Measurements from ENCODE around the gene SLC6A19. TPM values are rescaled to one million over a fixed set of nuclear protein-coding genes. Genes with fewer than 3 reads are reported as not detected.

Gene SLC6A19
- polyA plus RNA-seq, 3 donors: not detected

DNA sequence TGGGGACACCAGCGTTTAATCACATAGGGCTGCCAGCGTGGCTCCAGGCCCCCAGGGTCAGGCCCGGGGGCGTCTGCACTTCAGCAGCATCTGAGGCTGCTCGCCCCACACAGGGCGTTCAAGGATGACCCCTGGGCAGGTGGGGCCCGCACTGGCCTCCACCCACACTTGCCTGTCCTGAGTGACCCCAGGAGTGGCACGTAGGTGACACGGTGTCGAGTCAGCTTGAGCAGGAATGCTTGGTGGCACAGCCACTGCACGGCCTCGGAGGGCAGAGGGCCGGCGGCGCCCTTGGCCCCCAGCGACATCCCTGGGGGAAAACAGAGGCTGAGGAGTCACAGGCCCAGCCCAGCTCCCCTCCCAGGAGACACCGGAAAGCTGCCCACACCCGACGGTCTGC, 52.8 kb downstream of the SLC6A19 start:
- DNase-seq: no peak
- Histone ChIP-seq H4K20me1 (ENCODE audit: insufficient read depth, low read length) (no peaks in the 10 kb centered on the region), H3K27me3 (ENCODE audit: control insufficient read depth in 2 of 2, insufficient read depth in 2 of 2, low read length in 2 of 2) (no peaks in the 10 kb centered on the region), H3K27ac (ENCODE audit: low read depth in 1 of 2, low read length in 2 of 2) (no peak overlapping the region), H3K4me2 (replicated peaks; ENCODE audit: extremely low read depth, low read length, poor library complexity, severe bottlenecking) (no peak overlapping the region), H2AFZ (ENCODE audit: insufficient read depth, low read depth, low read length, poor library complexity, severe bottlenecking) (no peak overlapping the region), H3K9me3 (replicated peaks in 1 of 2; ENCODE audit: control insufficient read depth in 1 of 2, insufficient read depth in 1 of 2, low read length in 2 of 2) (no peaks in the 10 kb centered on the region), H3K79me2 (ENCODE audit: insufficient read depth, low read length) (no peaks in the 10 kb centered on the region), H3K4me1 (ENCODE audit: control insufficient read depth in 1 of 2, insufficient read depth in 2 of 2, low read length in 2 of 2) (no peaks in the 10 kb centered on the region), H3K9ac (ENCODE audit: insufficient read depth, low read length, poor library complexity, severe bottlenecking) (no peak overlapping the region), H3K36me3 (replicated peaks in 1 of 2; ENCODE audit: control insufficient read depth in 1 of 2, insufficient read depth in 2 of 2, low read length in 2 of 2) (no peaks in the 10 kb centered on the region), H3K4me3 (replicated peaks in 1 of 3; ENCODE audit: low read depth in 2 of 3, low read length in 3 of 3) (no peak overlapping the region)
- 94% methylated on average over 19 of the region's 19 CpGs for WGBS (ENCODE audit: insufficient coverage)
- TF ChIP-seq, protein P1, sequence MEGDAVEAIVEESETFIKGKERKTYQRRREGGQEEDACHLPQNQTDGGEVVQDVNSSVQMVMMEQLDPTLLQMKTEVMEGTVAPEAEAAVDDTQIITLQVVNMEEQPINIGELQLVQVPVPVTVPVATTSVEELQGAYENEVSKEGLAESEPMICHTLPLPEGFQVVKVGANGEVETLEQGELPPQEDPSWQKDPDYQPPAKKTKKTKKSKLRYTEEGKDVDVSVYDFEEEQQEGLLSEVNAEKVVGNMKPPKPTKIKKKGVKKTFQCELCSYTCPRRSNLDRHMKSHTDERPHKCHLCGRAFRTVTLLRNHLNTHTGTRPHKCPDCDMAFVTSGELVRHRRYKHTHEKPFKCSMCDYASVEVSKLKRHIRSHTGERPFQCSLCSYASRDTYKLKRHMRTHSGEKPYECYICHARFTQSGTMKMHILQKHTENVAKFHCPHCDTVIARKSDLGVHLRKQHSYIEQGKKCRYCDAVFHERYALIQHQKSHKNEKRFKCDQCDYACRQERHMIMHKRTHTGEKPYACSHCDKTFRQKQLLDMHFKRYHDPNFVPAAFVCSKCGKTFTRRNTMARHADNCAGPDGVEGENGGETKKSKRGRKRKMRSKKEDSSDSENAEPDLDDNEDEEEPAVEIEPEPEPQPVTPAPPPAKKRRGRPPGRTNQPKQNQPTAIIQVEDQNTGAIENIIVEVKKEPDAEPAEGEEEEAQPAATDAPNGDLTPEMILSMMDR (IDR thresholded peaks at IDR 0.05): no peak
- intact Hi-C loops (cut with micrococcal nuclease): no loop called here
- no peaks in the 10 kb centered on the region for H3K36me3 Mint-ChIP-seq
- peaks cover 0 to 7% (median 5%) of the 10 kb centered on the region in 3 donors for H3K27me3 Mint-ChIP-seq (ENCODE audit: low read depth in 3 of 3)
- no peaks in the 10 kb centered on the region for H3K9me3 Mint-ChIP-seq
- H3K27ac Mint-ChIP-seq: no peak overlapping the region
- no peak overlapping the region for H3K4me3 Mint-ChIP-seq
- no peaks in the 10 kb centered on the region for H3K4me1 Mint-ChIP-seq

DNA sequence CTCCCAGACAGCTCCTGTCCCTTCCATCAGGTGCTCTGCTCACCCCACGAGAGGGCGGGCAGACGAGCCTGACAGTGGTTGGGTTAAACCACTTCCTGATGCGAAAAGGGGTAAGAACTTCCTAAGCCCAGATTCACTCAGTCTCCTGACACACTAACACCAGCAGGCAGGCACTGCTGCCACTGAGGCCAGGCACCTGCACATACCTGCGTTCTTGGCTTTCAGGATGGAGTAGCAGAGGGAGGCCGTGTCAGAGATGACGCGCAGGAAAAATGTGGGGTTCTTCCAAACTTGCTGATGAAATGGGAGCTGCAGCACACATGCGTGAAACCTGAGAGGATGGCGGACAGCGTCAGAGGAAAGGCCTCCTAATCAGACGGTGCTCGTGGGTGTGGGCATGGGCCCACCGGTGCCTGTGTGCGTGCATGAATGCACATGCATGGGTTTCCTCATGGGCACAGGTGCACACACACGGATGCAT, 53.7 kb downstream of the SLC6A19 start:
- Histone ChIP-seq H2AFZ (ENCODE audit: insufficient read depth, low read depth, low read length, poor library complexity, severe bottlenecking) (no peak overlapping the region), H3K27ac (ENCODE audit: low read depth in 1 of 2, low read length in 2 of 2) (no peak overlapping the region), H4K20me1 (ENCODE audit: insufficient read depth, low read length) (no peaks in the 10 kb centered on the region), H3K9me3 (replicated peaks in 1 of 2; ENCODE audit: control insufficient read depth in 1 of 2, insufficient read depth in 1 of 2, low read length in 2 of 2) (no peaks in the 10 kb centered on the region), H3K4me3 (replicated peaks in 1 of 3; ENCODE audit: low read depth in 2 of 3, low read length in 3 of 3) (no peak overlapping the region), H3K4me2 (replicated peaks; ENCODE audit: extremely low read depth, low read length, poor library complexity, severe bottlenecking) (no peak overlapping the region), H3K79me2 (ENCODE audit: insufficient read depth, low read length) (no peaks in the 10 kb centered on the region), H3K9ac (ENCODE audit: insufficient read depth, low read length, poor library complexity, severe bottlenecking) (no peak overlapping the region), H3K27me3 (ENCODE audit: control insufficient read depth in 2 of 2, insufficient read depth in 2 of 2, low read length in 2 of 2) (no peaks in the 10 kb centered on the region), H3K4me1 (ENCODE audit: control insufficient read depth in 1 of 2, insufficient read depth in 2 of 2, low read length in 2 of 2) (no peaks in the 10 kb centered on the region), H3K36me3 (replicated peaks in 1 of 2; ENCODE audit: control insufficient read depth in 1 of 2, insufficient read depth in 2 of 2, low read length in 2 of 2) (no peaks in the 10 kb centered on the region)
- no peaks in the 10 kb centered on the region for H3K36me3 Mint-ChIP-seq
- H3K4me1 Mint-ChIP-seq: no peaks in the 10 kb centered on the region
- peaks cover 0 to under 1% (median 0%) of the 10 kb centered on the region in 7 donors for H3K9me3 Mint-ChIP-seq
- WGBS (ENCODE audit: insufficient coverage): 87% methylated on average over 12 of the region's 16 CpGs
- intact Hi-C loops (cut with micrococcal nuclease): no loop called here
- H3K4me3 Mint-ChIP-seq: no peak overlapping the region
- DNase-seq: no peak
- TF ChIP-seq, protein P1 (IDR thresholded peaks at IDR 0.05): no peak
- no peak overlapping the region for H3K27ac Mint-ChIP-seq
- H3K27me3 Mint-ChIP-seq (ENCODE audit: low read depth in 3 of 3): peaks cover 0 to 7% (median 5%) of the 10 kb centered on the region in 3 donors

Data from CD14-positive monocyte (primary cell).